HG03039 (cell line): ENCODE measurements around the gene GALNT10.

Experiments
- ATAC-seq: cut with Tn5 transposase; IDR thresholded peaks from one replicate; pipeline ENCODE4 v1.9.1; 2021; ENCODE audit warnings: mild to moderate bottlenecking, moderate library complexity; ENCODE audit not compliant: unreplicated experiment

Gene GALNT10

GRCh38 chr5:154422298-154422697, 231.8 kb downstream of the GALNT10 start:
- ATAC-seq = no peak

GRCh38 chr5:154428208-154428607, 237.7 kb downstream of the GALNT10 start:
- ATAC-seq = no peak

DNA sequence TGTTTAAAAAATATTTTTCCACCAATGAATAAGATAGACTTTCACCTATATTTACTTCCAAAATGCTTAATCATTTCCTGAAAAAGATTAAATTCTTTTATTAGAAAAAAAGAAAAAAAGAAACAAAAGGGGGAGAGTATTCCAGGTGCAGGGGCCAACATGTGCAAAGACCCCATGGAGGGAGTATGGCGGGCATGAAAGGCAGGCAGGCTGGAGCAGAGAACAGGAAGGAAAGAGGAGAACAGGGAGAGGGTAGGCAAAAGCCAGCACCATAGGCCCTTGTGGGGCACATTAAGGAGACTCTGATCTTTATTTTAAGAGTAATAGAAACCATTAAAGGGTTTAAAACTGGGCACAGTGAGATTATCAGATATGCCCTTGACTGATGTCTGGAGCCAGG, 238.8 kb downstream of the GALNT10 start:
- no peak for ATAC-seq

DNA sequence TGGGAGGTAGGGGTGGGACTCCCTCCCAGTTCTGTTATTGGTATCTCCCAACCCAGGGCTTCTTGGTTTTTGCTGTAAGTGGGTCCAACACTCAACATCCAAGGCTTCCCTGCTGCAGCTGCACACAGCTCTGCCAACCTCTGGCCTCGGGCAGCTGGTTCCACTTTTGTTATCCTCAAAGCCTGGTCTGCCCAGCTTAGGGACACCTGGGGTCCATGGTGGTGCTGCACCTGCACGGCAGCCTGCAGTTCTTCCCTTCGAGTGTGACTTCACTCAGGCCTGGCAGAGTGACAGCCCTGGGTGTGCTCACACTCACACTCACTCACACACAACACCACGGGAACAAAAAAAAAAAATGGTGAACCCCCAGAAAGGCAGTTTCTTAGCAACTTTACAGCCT, 239.9 kb downstream of the GALNT10 start:
- no peak for ATAC-seq

- ATAC-seq = no peak
Observed at GRCh38 chr5:154430961-154431630, 240.6 kb downstream of the GALNT10 start.

DNA sequence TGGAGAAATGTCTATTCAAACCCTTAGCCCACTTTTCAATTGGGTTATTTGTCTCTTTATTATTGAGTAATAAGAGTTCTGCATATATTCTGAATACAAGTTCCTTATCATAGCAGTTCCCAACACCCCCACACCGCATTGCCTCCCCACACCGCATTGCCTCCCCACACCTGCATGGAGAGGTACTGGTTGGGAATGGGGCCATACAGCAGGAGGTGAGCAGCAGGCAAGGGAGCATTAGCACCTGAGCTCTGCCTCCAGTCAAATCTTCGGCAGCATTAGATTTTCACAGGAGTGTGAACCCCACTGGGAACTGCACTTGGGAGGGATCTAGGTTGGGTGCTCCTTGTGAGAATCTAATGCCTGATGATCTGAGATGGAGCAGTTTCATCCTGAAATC, 244.7 kb downstream of the GALNT10 start:
- ATAC-seq = no peak

- ATAC-seq = no peak
Observed at GRCh38 chr5:154437281-154437965, 246.9 kb downstream of the GALNT10 start.

DNA sequence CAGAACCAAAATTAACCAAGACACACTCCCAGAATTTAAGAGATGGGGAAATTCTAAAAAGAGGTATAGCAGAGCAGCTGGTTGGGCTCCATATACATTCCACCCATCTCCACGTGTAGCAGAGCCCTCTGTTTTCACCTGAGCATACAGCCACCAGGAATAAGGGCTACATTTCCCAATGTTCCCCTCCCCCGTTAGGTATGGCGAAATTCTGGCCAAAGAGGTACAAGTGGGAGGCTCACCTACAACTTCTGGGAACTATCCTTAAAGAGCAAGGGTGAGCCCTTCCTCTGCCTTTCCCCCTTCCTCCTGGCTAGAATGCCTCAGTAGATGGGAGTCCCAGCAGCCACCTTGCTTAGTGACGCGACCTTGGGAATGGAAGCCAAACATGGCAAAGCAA, 250.0 kb downstream of the GALNT10 start:
- ATAC-seq = no peak

- ATAC-seq = no peak
Observed at GRCh38 chr5:154442801-154443200, 252.3 kb downstream of the GALNT10 start.

GRCh38 chr5:154444556-154445421, 254.3 kb downstream of the GALNT10 start:
- ATAC-seq = no peak

DNA sequence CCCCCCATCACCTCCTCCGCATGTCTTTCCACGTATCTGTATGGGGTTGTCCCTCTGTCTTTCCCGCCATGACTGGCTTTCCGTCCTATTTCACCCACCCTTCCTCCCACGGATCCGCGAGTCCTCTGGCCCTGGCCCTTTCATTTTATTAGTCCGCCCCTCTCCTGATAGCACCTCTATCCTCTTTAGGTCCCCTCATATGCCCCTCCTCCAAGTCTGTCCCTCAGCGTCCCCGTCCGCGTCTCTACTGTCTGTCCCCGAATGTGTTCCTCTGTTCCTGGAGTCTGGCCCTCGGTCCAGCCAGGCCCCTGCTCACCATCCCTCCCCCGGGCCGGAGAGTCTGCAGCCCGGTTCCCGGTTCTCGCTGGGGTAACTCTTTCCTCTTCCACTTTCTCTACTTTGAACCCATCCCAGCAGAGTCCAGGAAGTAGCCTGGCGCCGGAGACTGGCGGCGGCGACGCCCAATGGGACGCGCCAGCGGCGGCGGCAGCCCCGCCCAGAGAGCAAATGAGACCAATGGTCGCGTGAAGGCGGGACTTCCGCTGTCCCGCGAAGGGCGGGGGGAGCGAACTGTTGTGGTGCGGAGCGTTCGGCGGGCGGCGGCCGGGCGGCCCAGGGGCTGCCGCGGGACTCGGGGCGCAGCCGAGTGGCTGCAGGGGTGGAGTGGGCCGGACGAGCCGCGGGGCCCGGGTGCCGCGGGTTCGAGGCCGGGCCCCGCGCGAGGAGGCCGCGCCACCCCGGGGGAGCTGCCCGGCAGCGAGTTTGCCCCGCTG, 255.1 kb downstream of the GALNT10 start, which contains the start of gene SAP30L:
Gene SAP30L (plus strand): TSS at position 576 of the 773 bp plus-strand sequence. CDS start 608 bp downstream, outside the sequence.
- ATAC-seq = peak; percentile 94

GRCh38 chr5:154446195-154447088, 255.9 kb downstream of the GALNT10 start:
- peak; percentile 7 for ATAC-seq

DNA sequence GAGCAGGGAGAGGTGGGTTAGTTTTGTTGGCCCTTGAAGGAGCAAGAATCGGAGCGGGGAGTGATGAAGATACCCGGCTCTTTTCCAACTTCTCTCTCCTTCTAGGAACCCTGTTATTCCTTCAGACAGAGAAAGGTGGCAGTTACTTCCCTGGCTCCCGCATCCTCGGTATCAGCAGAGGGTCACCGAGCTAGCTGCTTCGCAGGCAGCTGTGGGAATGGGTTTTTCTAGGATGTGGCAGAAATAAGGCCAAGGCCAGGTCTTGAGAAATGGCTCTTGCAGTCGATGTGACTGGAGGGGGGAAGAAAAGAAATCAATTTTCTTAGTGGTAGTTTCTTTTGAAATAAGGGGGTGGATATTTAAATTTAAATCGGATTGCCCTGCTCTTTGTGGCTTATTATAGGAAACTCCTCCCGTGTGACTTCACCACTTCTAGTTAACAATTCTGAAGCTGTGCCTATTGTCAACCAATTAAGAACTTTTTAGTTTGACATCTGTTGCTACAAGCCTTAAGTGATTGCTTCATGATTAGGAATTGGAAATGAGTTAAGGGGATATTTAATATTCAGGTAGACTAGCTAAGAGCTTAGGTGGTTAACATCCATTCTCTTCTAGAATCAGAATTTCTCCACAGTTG, 256.7 kb downstream of the GALNT10 start:
- no peak for ATAC-seq

GRCh38 chr5:154449786-154450185, 259.3 kb downstream of the GALNT10 start:
- no peak for ATAC-seq

GRCh38 chr5:154451957-154452356, 261.4 kb downstream of the GALNT10 start:
- no peak for ATAC-seq

DNA sequence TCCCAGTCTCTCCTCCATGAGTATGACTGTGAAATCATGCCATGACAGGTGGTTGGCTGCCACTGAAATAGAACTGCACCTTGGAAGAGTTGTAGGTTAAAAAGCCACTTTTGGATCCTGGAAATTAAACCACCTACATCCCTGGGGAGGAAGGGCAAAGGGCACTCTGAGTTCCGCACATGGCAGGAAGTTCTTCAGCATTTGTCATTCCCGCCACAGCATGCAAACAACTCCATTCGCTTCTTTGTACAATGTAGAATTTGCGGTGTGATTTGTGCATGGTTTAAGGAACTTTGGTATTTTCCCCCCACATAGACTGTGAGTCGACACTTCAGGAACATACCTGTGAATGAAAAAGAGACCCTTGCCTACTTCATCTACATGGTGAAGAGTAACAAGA, 265.1 kb downstream of the GALNT10 start:
- ATAC-seq = no peak

DNA sequence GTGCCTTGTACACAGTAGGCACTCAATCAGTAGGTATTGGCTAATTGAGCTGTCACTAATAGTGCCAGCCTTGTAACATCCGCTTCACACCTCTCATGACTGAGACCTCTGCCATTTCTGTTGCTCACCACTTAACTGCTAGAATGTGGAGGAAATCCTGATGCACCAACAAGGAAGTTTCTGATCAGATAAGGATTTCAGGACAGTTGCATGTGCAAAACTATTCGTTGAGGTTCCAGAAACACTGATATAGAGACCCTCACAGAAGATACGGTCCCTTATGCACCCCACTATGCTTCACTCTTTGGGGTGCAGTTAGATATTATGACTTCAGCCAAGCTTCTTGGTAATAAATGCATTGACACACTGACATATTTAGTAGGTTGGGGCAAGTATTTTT, 266.0 kb downstream of the GALNT10 start:
- ATAC-seq = no peak

DNA sequence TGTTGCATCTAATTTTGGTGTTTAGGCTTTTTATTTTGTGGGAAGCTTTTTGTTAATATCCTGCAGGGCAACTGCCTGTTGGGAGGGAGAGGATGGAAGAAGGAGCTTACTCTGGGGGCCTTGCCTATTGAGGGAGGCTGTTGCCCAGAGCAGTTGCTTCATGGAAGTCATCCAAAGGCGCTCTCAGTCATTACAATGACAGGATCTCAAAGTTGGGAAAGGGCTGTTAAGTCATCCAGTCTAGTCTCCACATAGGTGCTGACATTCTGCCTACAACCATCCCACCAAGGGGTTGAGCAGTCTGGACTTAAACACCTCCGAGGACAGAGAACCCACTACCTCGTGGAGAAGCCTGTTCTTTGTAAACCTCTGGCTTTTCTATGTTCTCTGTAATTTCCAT, 268.5 kb downstream of the GALNT10 start:
- ATAC-seq = no peak

DNA sequence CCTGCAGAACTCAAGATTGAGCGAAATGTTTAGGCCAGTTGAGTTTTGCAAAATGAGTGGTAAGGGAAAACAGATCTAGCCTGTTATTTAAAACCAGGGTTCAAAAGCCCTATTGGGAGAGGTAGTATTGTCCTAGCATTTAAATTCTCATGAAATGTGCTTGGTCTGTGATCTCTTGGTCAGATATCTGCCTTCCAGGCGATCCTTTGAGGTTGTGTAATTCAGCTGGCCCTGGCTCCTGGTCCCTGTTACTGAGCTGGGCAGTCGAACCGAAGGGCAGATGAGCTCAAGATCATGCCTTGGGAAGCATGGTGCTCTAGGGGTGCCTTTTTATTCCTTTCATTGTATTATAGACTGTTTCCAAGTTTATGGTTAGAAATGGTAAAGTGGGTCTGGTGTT, 269.6 kb downstream of the GALNT10 start:
- no peak for ATAC-seq
